Subcutaneous adipose tissue (tissue), 4 donors: ENCODE results near the gene HSPG2. TPM values are rescaled to one million over a fixed set of nuclear protein-coding genes. Genes with fewer than 3 reads are reported as not detected.

Source experiments
- CTCF ChIP-seq: fragments of 450-650 bp; IDR thresholded peaks from one replicate; pipeline ENCODE4 v1.5.1; 2016; ENCODE audit warnings: low read depth, mild to moderate bottlenecking, control low read depth, antibody characterized with exemption, moderate library complexity
- total RNA-seq, 4 donors: library from RNA; depleted of rRNA; stranded (reverse); fragments of >200 nt; gene quantifications; one replicate each; pipeline ENCODE4 v1.1.0, GENCODE V29; 2016

HSPG2 gene
- total RNA-seq, 4 donors from 2014 or later, result 90.5 to 556 (median 207) TPM

- TF ChIP-seq CTCF, result no peak
Observed at GRCh38 chr1:21891621-21892479, 45.3 kb downstream of the HSPG2 start.

- TF ChIP-seq CTCF, result no peak
Observed at GRCh38 chr1:21891081-21891480, 46.0 kb downstream of the HSPG2 start.

GRCh38 chr1:21888500-21888899, 48.6 kb downstream of the HSPG2 start:
- TF ChIP-seq CTCF, result no peak

GRCh38 chr1:21887796-21888195, 49.3 kb downstream of the HSPG2 start:
- TF ChIP-seq CTCF, result no peak

- no peak for TF ChIP-seq CTCF
Observed at GRCh38 chr1:21887216-21887736, 49.8 kb downstream of the HSPG2 start.

- no peak for TF ChIP-seq CTCF
Observed at GRCh38 chr1:21886486-21887215, 50.5 kb downstream of the HSPG2 start.
